Neural crest cell (in vitro differentiated cells): ENCODE data around the gene MAPK14. TPM values are rescaled to one million over a fixed set of nuclear protein-coding genes. Genes with fewer than 3 reads are reported as not detected.

Experiments used
- DNase-seq: peaks from one replicate; pipeline ENCODE4 v3.0.0; 2021; ENCODE audit warnings: low read depth, mixed read lengths, low spot score
- H3K27ac Mint-ChIP-seq: one replicate; pipeline ENCODE4 v1.8.0; 2021; ENCODE audit warnings: mild to moderate bottlenecking, mixed read lengths; ENCODE audit not compliant: unreplicated experiment
- H3K27me3 Mint-ChIP-seq: 2 replicates; pipeline ENCODE4 v1.8.0; 2021; ENCODE audit warnings: low read depth, mild to moderate bottlenecking, mixed read lengths
- H3K36me3 Mint-ChIP-seq: 2 replicates; pipeline ENCODE4 v1.8.0; 2021; ENCODE audit warnings: low read depth, mild to moderate bottlenecking, mixed read lengths
- H3K4me1 Mint-ChIP-seq: 2 replicates; pipeline ENCODE4 v1.8.0; 2021; ENCODE audit warnings: mixed read lengths
- H3K4me3 Mint-ChIP-seq: one replicate; pipeline ENCODE4 v1.8.0; 2021; ENCODE audit warnings: mild to moderate bottlenecking, mixed read lengths
- H3K9me3 Mint-ChIP-seq: 2 replicates; pipeline ENCODE4 v1.8.0; 2021; ENCODE audit warnings: mixed read lengths
- total RNA-seq: library from RNA; stranded (reverse); gene quantifications from 2 replicates; pipeline ENCODE4 v1.2.1, GENCODE V29; 2021
- TF ChIP-seq, protein P1 (sequence below): fragments of 200-600 bp; sonication (generic); conservative IDR thresholded peaks from 2 replicates; pipeline ENCODE4 v1.5.0; 2021; ENCODE audit warnings: antibody characterized with exemption, mild to moderate bottlenecking

MAPK14 gene
- total RNA-seq, 1 donor from 2014 or later, result 31.6 TPM

DNA sequence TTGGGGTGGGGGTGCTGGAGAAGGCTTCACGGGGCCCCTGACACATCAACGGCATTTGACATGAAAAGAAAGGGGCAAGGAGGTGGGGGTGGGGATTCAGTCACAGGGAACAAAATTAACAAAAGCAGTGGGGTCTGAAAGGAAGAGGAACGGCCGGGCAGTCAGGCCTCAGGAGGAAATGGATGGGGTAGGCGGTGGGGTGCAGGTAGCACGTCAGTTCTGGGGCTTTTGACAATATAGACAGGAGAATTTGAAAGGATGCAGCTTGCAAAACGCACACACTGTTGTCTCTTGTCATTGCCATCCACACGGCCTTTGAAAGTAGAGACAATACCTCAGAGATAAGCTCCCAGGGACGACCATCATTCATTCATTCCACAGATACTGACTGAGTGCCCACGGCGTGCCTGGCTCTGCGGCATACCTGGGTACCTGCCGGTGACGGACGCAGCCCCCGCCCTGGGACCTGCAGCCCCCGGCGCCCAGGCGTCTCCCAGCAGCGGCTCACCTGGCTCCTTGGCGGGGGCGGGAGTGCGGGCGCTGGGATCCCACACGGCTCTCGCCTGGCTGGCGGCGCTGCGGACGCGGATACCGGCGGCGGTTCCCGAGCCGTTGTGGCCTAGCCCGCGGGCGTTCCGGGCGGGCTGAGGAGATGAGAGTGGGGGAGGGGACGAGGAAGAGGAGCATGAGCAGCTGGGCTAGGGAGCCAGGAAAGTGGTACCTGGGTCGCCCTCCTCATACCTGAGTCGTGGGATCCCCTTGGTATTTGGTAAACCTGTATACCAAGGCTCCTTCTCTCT is 3.4 kb upstream of the MAPK14 start, which contains the start of gene SLC26A8:
Gene SLC26A8 (minus strand): TSS at position 646 of the 800 bp plus-strand sequence. CDS start 4,934 bp downstream, outside the sequence.
- H3K4me3 Mint-ChIP-seq, result peak within 1 kb of the TSS; percentile 78
- TF ChIP-seq, protein P1, sequence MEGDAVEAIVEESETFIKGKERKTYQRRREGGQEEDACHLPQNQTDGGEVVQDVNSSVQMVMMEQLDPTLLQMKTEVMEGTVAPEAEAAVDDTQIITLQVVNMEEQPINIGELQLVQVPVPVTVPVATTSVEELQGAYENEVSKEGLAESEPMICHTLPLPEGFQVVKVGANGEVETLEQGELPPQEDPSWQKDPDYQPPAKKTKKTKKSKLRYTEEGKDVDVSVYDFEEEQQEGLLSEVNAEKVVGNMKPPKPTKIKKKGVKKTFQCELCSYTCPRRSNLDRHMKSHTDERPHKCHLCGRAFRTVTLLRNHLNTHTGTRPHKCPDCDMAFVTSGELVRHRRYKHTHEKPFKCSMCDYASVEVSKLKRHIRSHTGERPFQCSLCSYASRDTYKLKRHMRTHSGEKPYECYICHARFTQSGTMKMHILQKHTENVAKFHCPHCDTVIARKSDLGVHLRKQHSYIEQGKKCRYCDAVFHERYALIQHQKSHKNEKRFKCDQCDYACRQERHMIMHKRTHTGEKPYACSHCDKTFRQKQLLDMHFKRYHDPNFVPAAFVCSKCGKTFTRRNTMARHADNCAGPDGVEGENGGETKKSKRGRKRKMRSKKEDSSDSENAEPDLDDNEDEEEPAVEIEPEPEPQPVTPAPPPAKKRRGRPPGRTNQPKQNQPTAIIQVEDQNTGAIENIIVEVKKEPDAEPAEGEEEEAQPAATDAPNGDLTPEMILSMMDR, result no peak
- peaks cover 4% of the 10 kb centered on the region for H3K9me3 Mint-ChIP-seq
- DNase-seq, result no peak
- peaks cover 28% of the 10 kb centered on the region for H3K27me3 Mint-ChIP-seq
- no peaks in the 10 kb centered on the region for H3K36me3 Mint-ChIP-seq
- H3K27ac Mint-ChIP-seq, result no peak within 1 kb of the TSS
- peaks cover 23% of the 10 kb centered on the region for H3K4me1 Mint-ChIP-seq

DNA sequence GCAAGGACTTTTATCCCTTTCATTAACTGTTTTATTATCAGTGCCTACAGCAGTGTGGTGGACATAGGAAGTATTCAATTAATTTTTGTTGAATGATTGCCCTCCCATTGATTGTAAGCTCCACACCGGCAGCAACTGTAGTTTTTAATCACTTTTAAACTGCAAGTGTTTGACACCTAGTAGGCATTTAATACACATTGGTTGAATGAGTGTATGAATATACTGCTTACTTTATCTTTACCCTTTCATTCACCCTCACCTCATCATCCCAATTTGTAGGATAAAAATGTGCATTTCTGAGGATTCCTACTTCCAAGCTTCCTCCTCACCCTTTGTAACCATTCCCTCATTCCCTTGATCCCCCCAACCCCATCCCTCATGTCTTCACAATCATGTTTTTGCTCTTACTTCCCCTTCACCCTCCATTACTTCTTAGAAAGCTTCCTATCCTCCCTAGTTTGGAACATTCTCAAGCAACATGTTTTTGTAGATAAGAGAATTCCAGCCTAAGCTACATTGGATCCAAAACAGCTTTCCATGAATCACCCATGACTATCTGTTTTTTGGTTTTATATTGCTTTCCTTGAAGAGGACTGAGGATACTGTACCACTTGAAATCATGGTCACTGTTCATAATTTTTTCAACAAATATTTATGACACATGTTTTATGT is 2.2 kb upstream of the MAPK14 start:
- TF ChIP-seq, protein P1, result no peak
- Mint-ChIP-seq H3K9me3 (peaks cover 4% of the 10 kb centered on the region), H3K4me3 (peak overlapping the region; percentile 20), H3K36me3 (no peaks in the 10 kb centered on the region), H3K4me1 (peaks cover 31% of the 10 kb centered on the region), H3K27ac (no peak overlapping the region), H3K27me3 (peaks cover 28% of the 10 kb centered on the region)
- no peak for DNase-seq

DNA sequence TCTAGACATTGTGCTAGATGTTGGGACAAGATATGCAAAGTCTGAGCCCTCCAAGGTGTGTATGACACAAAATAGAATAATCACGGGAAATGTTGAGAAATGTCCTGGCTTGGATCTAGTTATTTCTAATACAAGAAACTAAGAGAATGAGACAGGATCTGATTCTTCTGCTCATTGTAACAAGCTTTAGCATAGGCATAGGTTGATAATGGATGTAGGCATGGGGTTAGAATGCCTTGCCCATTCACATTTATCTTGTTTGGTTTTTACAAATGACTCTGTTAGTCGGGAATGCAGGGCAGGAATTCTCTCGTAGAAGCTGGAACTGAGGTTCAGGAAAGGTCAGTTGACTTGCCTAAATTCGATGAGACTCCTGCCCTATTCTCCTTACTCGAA is 1.7 kb upstream of the MAPK14 start:
- no peak for DNase-seq
- peaks cover 34% of the 10 kb centered on the region for H3K4me1 Mint-ChIP-seq
- H3K4me3 Mint-ChIP-seq, result peak overlapping the region; percentile 20
- peaks cover 4% of the 10 kb centered on the region for H3K9me3 Mint-ChIP-seq
- TF ChIP-seq, protein P1, result no peak
- peaks cover 28% of the 10 kb centered on the region for H3K27me3 Mint-ChIP-seq
- H3K27ac Mint-ChIP-seq, result no peak overlapping the region
- no peaks in the 10 kb centered on the region for H3K36me3 Mint-ChIP-seq

DNA sequence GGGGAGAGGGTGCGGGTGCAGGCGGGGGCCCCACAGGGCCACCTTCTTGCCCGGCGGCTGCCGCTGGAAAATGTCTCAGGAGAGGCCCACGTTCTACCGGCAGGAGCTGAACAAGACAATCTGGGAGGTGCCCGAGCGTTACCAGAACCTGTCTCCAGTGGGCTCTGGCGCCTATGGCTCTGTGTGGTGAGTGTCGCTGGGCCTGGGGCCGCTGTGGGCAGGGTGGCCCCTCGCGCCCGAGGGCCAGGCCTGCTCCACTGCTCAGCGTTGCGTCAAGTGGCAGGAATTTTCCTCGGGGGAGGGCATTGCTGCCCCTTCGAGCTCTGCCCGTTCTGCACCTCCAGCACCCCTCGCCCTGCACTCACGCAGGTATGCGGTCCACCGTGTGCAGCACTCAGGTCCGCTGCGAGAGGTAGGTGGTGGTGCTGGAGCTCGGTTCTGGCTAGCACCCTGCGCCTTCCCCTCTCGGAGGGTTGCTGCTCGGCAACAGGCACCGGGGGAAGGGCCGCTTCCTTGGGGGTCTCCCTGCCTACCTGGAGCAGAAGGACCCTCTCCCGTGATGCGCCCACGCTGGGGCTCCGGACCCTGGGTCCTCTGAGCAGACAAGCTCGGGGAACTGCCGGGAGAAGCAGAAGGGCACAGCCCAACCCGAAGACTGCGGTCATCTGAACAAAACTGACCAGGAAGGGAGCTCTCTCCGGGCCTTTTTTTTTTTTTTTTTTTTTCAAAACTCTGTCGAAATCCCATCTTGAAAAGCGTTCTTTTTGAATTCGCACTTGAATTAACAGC is 674 bp downstream of the MAPK14 start:
- Mint-ChIP-seq H3K4me3 (peak overlapping the region; percentile 92), H3K27me3 (peaks cover 28% of the 10 kb centered on the region), H3K27ac (peak overlapping the region; percentile 81), H3K4me1 (peaks cover 39% of the 10 kb centered on the region), H3K9me3 (peaks cover 4% of the 10 kb centered on the region), H3K36me3 (peaks cover 3% of the 10 kb centered on the region)
- TF ChIP-seq, protein P1, result no peak
- DNase-seq, result peak; percentile 25

DNA sequence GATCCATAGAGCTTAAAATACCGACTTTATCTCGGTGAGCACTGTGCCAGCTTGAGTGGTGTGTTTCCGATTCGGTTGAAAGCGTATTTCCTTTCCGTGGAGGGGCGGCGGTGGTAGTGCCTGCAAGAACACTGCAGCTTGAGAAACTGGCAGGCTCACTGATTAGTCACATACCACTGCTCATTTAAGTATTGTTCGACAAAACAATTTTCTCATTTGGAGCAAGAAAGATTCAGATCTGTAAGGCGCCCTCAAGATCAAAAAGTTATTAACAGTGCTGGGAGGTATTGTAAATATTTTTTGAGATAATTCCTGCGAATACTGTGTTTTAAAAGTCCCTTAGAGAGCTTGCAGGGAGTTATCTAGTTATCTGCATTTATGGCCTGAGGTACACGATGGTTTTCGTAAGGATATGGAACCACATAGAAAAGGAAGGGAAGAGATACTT is 1.3 kb downstream of the MAPK14 start:
- H3K4me1 Mint-ChIP-seq, result peaks cover 36% of the 10 kb centered on the region
- peaks cover 3% of the 10 kb centered on the region for H3K36me3 Mint-ChIP-seq
- H3K9me3 Mint-ChIP-seq, result peaks cover 4% of the 10 kb centered on the region
- H3K27me3 Mint-ChIP-seq, result peaks cover 25% of the 10 kb centered on the region
- H3K27ac Mint-ChIP-seq, result peak overlapping the region; percentile 81
- TF ChIP-seq, protein P1, result no peak
- DNase-seq, result peak; percentile 12
- peak overlapping the region; percentile 92 for H3K4me3 Mint-ChIP-seq
